Measurements from ENCODE around the gene EFNB1.

Gene EFNB1

GRCh38 chrX:68842781-68843581 lies 14.2 kb downstream of the EFNB1 start:
- DNase-seq: peak; percentile 55 to 93 (median 87)
- CTCF ChIA-PET: interaction anchor here (0.9 to 1.8 kb wide), 6 partner anchors 8 to 76 kb away, joined by 3 to 4 read pairs (median 3); partner anchors contain the start of gene EFNB1
- H3K27ac ChIP-seq (ENCODE audit: insufficient read depth in 1 of 2, low read depth in 1 of 2, low read length in 2 of 2, poor library complexity in 1 of 2, severe bottlenecking in 2 of 2): peak overlapping the region in 1 of 2 experiments; percentile 52
- H3K4me1 ChIP-seq (ENCODE audit: control extremely low read depth in 1 of 4, control insufficient read depth in 4 of 4, insufficient read depth in 4 of 4, low read length in 3 of 4): peaks cover 6 to 38% (median 31%) of the 10 kb centered on the region in 4 experiments
- peaks cover 0 to 7% (median 0%) of the 10 kb centered on the region in 5 experiments for H3K27me3 ChIP-seq (replicated peaks in 2 of 5; ENCODE audit: control insufficient read depth in 4 of 5, insufficient read depth in 5 of 5, low read length in 4 of 5)
- H3K4me3 ChIP-seq (ENCODE audit: control insufficient read depth in 1 of 7, extremely low read depth in 1 of 7, insufficient read depth in 4 of 7, low read depth in 2 of 7, low read length in 6 of 7): no peak overlapping the region
- no peaks in the 10 kb centered on the region for H3K9me3 ChIP-seq (ENCODE audit: control extremely low read depth in 1 of 5, control insufficient read depth in 4 of 5, insufficient read depth in 2 of 5, low read depth in 1 of 5, low read length in 4 of 5)
- H3K36me3 ChIP-seq (ENCODE audit: control insufficient read depth in 4 of 4, insufficient read depth in 4 of 4, low read length in 3 of 4): peaks cover 0 to 10% (median 5%) of the 10 kb centered on the region in 4 experiments
- 50% methylated on average over 9 of the region's 12 CpGs for WGBS (ENCODE audit: insufficient coverage)
- POLR2A ChIA-PET: interaction anchor here (0.6 to 0.9 kb wide), 2 partner anchors 15 to 305 kb away, joined by 3 to 4 read pairs; no protein-coding TSS in a partner anchor

GRCh38 chrX:68843992-68844391 lies 15.2 kb downstream of the EFNB1 start:
- Histone ChIP-seq H3K27me3 (replicated peaks in 2 of 5; ENCODE audit: control insufficient read depth in 4 of 5, insufficient read depth in 5 of 5, low read length in 4 of 5) (peaks cover 0 to 8% (median 0%) of the 10 kb centered on the region in 5 experiments), H3K4me3 (ENCODE audit: control insufficient read depth in 1 of 7, extremely low read depth in 1 of 7, insufficient read depth in 4 of 7, low read depth in 2 of 7, low read length in 6 of 7) (no peak overlapping the region), H3K9me3 (ENCODE audit: control extremely low read depth in 1 of 5, control insufficient read depth in 4 of 5, insufficient read depth in 2 of 5, low read depth in 1 of 5, low read length in 4 of 5) (no peaks in the 10 kb centered on the region), H3K36me3 (ENCODE audit: control insufficient read depth in 4 of 4, insufficient read depth in 4 of 4, low read length in 3 of 4) (peaks cover 0 to 8% (median 5%) of the 10 kb centered on the region in 4 experiments), H3K4me1 (ENCODE audit: control extremely low read depth in 1 of 4, control insufficient read depth in 4 of 4, insufficient read depth in 4 of 4, low read length in 3 of 4) (peaks cover 6 to 38% (median 31%) of the 10 kb centered on the region in 4 experiments), H3K27ac (ENCODE audit: insufficient read depth in 1 of 2, low read depth in 1 of 2, low read length in 2 of 2, poor library complexity in 1 of 2, severe bottlenecking in 2 of 2) (no peak overlapping the region)
- POLR2A ChIA-PET: interaction anchor here (2.3 kb wide), 1 partner anchor 16 kb away, joined by 6 read pairs; the partner anchor contains the start of gene EFNB1
- no CpG with 5 or more reads among the region's 1 CpG for WGBS (ENCODE audit: insufficient coverage)
- DNase-seq: no peak
- CTCF ChIA-PET: interaction anchor here (1.2 to 1.9 kb wide), 3 partner anchors 15 to 48 kb away, joined by 3 to 4 read pairs (median 3); partner anchors contain the start of gene EFNB1

- Histone ChIP-seq H3K27ac (ENCODE audit: insufficient read depth in 1 of 2, low read depth in 1 of 2, low read length in 2 of 2, poor library complexity in 1 of 2, severe bottlenecking in 2 of 2) (no peak overlapping the region), H3K9me3 (ENCODE audit: control extremely low read depth in 1 of 5, control insufficient read depth in 4 of 5, insufficient read depth in 2 of 5, low read depth in 1 of 5, low read length in 4 of 5) (no peaks in the 10 kb centered on the region), H3K4me1 (ENCODE audit: control extremely low read depth in 1 of 4, control insufficient read depth in 4 of 4, insufficient read depth in 4 of 4, low read length in 3 of 4) (peaks cover 6 to 38% (median 31%) of the 10 kb centered on the region in 4 experiments), H3K4me3 (ENCODE audit: control insufficient read depth in 1 of 7, extremely low read depth in 1 of 7, insufficient read depth in 4 of 7, low read depth in 2 of 7, low read length in 6 of 7) (no peak overlapping the region), H3K36me3 (ENCODE audit: control insufficient read depth in 4 of 4, insufficient read depth in 4 of 4, low read length in 3 of 4) (peaks cover 0 to 6% (median 5%) of the 10 kb centered on the region in 4 experiments), H3K27me3 (replicated peaks in 2 of 5; ENCODE audit: control insufficient read depth in 4 of 5, insufficient read depth in 5 of 5, low read length in 4 of 5) (peaks cover 0 to 8% (median 0%) of the 10 kb centered on the region in 5 experiments)
- peak in 2 of 3 donors; percentile 54 to 57 for DNase-seq
- WGBS (ENCODE audit: insufficient coverage): 51% methylated on average over 4 of the region's 5 CpGs
- POLR2A ChIA-PET: interaction anchor here (2.3 kb wide), 1 partner anchor 16 kb away, joined by 6 read pairs; the partner anchor contains the start of gene EFNB1
- CTCF ChIA-PET: interaction anchor here (1.4 to 1.9 kb wide), 2 partner anchors 13 to 47 kb away, joined by 3 to 4 read pairs; no protein-coding TSS in a partner anchor
These were observed 15.8 kb downstream of the EFNB1 start for GRCh38 chrX:68844581-68844980.

DNA sequence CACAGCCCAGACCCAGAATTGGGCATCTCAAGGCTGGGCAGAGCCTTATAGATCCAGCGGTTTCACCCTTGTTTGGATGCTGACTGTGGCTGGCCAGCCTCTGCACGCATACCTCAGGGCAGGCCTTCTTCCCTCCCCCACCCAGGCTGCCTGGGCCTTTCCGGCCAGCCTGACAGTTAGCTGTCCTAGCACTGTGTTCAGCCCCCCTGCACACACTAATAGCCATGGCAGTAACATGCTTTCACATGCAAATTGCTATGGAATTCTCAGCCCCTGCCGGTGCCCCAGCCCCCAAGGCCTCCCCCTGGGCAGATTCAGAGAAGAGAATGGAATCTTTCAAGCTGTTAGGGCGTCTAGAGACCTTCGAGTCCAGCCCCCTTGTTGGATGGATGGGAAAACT lies 17.7 kb downstream of the EFNB1 start:
- H3K9me3 ChIP-seq (ENCODE audit: control extremely low read depth in 1 of 5, control insufficient read depth in 4 of 5, insufficient read depth in 2 of 5, low read depth in 1 of 5, low read length in 4 of 5): no peaks in the 10 kb centered on the region
- POLR2A ChIA-PET: no interaction called here
- 50% methylated on average over 4 of the region's 6 CpGs for WGBS (ENCODE audit: insufficient coverage)
- DNase-seq: no peak
- no peak overlapping the region for H3K27ac ChIP-seq (ENCODE audit: insufficient read depth in 1 of 2, low read depth in 1 of 2, low read length in 2 of 2, poor library complexity in 1 of 2, severe bottlenecking in 2 of 2)
- peaks cover 6 to 34% (median 29%) of the 10 kb centered on the region in 4 experiments for H3K4me1 ChIP-seq (ENCODE audit: control extremely low read depth in 1 of 4, control insufficient read depth in 4 of 4, insufficient read depth in 4 of 4, low read length in 3 of 4)
- H3K27me3 ChIP-seq (replicated peaks in 2 of 5; ENCODE audit: control insufficient read depth in 4 of 5, insufficient read depth in 5 of 5, low read length in 4 of 5): peaks cover 0 to 8% (median 0%) of the 10 kb centered on the region in 5 experiments
- H3K36me3 ChIP-seq (ENCODE audit: control insufficient read depth in 4 of 4, insufficient read depth in 4 of 4, low read length in 3 of 4): no peaks in the 10 kb centered on the region
- CTCF ChIA-PET: interaction anchor here (0.8 to 1.1 kb wide), 2 partner anchors 24 kb away, joined by 3 read pairs; no protein-coding TSS in a partner anchor
- H3K4me3 ChIP-seq (ENCODE audit: control insufficient read depth in 1 of 7, extremely low read depth in 1 of 7, insufficient read depth in 4 of 7, low read depth in 2 of 7, low read length in 6 of 7): no peak overlapping the region

DNA sequence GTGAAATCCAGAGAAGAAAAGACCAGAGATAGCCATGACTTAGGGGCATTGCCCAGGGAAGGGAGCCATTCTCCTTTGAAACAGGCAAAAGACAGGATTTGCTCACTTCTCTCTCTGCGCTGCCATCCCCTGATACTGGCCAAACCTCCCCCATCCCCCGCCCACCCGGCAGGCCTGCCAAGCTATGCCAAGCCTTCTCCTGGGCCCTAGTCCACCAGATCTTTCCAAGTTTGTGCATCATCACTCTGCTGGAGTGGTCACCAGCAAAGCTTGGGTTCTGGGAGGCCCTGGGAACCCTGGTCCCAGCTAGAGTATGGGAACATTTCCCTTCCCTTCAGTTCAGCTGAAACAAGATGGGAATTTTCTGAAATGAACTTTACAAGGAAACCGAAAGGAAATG lies 18.4 kb downstream of the EFNB1 start:
- ChIA-PET POLR2A (no interaction called here), CTCF (interaction anchor here (1.1 kb wide), 1 partner anchor 23 kb away, joined by 3 read pairs; no protein-coding TSS in a partner anchor)

DNA sequence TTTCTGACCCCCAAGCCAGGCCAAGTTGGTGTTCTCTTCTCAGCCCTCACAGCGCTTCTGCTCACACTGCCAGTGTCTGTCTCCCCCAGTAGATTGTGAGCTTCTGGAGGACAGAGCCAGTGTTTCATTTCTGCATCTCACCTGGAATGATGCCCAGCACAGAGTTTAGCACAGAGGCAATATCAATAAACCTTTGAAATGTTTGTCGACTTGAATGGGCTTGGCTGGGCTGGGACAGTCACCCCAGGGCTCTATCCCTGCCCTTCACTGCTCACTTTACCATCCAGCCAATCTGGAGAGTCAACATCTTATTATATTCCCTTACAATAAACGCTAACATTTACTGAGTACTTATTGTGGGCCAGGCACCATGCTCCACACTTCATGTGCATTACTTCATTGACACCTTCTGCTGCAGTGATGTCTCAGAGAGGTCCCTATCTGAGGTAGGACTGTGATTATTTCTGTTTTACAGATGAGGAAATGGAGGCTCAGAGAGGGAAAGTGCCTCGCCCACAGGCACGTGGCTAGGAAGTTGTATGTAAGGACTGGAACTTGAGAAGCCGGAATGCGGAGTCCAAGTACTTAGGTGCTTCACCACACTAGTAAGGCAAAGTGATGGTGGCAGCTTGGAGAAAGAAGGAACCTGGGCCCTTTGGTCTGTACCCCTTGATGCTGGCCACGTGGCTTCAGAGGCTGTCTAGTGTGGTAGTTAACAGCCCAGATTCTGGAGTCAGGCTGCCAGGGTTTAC lies 19.5 kb downstream of the EFNB1 start:
- Histone ChIP-seq H3K36me3 (ENCODE audit: control insufficient read depth in 4 of 4, insufficient read depth in 4 of 4, low read length in 3 of 4) (no peaks in the 10 kb centered on the region), H3K9me3 (ENCODE audit: control extremely low read depth in 1 of 5, control insufficient read depth in 4 of 5, insufficient read depth in 2 of 5, low read depth in 1 of 5, low read length in 4 of 5) (no peaks in the 10 kb centered on the region), H3K4me3 (ENCODE audit: control insufficient read depth in 1 of 7, extremely low read depth in 1 of 7, insufficient read depth in 4 of 7, low read depth in 2 of 7, low read length in 6 of 7) (no peak overlapping the region), H3K27me3 (replicated peaks in 2 of 5; ENCODE audit: control insufficient read depth in 4 of 5, insufficient read depth in 5 of 5, low read length in 4 of 5) (peaks cover 0 to 12% (median 0%) of the 10 kb centered on the region in 5 experiments), H3K27ac (ENCODE audit: insufficient read depth in 1 of 2, low read depth in 1 of 2, low read length in 2 of 2, poor library complexity in 1 of 2, severe bottlenecking in 2 of 2) (no peak overlapping the region), H3K4me1 (ENCODE audit: control extremely low read depth in 1 of 4, control insufficient read depth in 4 of 4, insufficient read depth in 4 of 4, low read length in 3 of 4) (peaks cover 6 to 17% (median 13%) of the 10 kb centered on the region in 4 experiments)
- CTCF ChIA-PET: no interaction called here
- POLR2A ChIA-PET: no interaction called here
- WGBS (ENCODE audit: insufficient coverage): 81% methylated on average over 6 of the region's 8 CpGs
- DNase-seq: no peak

More for the DNA sequence above, 18.4 kb downstream of the EFNB1 start:
- no peaks in the 10 kb centered on the region for H3K9me3 ChIP-seq (ENCODE audit: control extremely low read depth in 1 of 5, control insufficient read depth in 4 of 5, insufficient read depth in 2 of 5, low read depth in 1 of 5, low read length in 4 of 5)
- peaks cover 0 to 12% (median 0%) of the 10 kb centered on the region in 5 experiments for H3K27me3 ChIP-seq (replicated peaks in 2 of 5; ENCODE audit: control insufficient read depth in 4 of 5, insufficient read depth in 5 of 5, low read length in 4 of 5)
- H3K36me3 ChIP-seq (ENCODE audit: control insufficient read depth in 4 of 4, insufficient read depth in 4 of 4, low read length in 3 of 4): no peaks in the 10 kb centered on the region
- H3K4me3 ChIP-seq (ENCODE audit: control insufficient read depth in 1 of 7, extremely low read depth in 1 of 7, insufficient read depth in 4 of 7, low read depth in 2 of 7, low read length in 6 of 7): no peak overlapping the region
- peaks cover 6 to 29% (median 24%) of the 10 kb centered on the region in 4 experiments for H3K4me1 ChIP-seq (ENCODE audit: control extremely low read depth in 1 of 4, control insufficient read depth in 4 of 4, insufficient read depth in 4 of 4, low read length in 3 of 4)
- WGBS (ENCODE audit: insufficient coverage): 77% methylated on average over 1 of the region's 4 CpGs
- DNase-seq: no peak
- no peak overlapping the region for H3K27ac ChIP-seq (ENCODE audit: insufficient read depth in 1 of 2, low read depth in 1 of 2, low read length in 2 of 2, poor library complexity in 1 of 2, severe bottlenecking in 2 of 2)

Measured in common myeloid progenitor, CD34-positive (primary cell).